ENCODE data around the gene L3MBTL4. TPM values are rescaled to one million over a fixed set of nuclear protein-coding genes. Genes with fewer than 3 reads are reported as not detected.

L3MBTL4 gene
- polyA plus RNA-seq, 1 of the 3 experiments (the other 2 are of a cell fraction) = 0.02 TPM

DNA sequence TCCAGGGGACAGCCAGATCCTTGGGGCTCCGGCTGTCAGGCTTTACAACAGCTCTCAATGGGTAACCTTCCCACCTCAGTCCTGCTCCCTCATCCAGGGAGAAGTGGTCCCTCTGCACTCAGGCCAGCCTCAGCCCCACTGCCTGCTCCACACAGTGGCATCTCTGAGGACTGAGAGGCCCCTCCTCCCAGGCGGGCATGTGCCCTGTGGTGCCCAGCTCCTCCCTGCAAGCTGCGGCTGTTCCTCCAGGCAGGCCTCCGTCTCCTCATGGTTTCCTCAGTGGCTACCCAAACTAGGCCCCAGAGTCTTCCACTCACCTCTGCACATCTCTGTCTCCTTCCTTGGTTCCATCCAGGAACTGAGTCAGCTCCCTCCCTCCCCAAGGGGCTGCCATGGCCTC is 437.7 kb downstream of the L3MBTL4 start (continued):
- no peak for TF ChIP-seq MAX (IDR thresholded peaks at IDR 0.05; ENCODE audit: low read depth)

DNA sequence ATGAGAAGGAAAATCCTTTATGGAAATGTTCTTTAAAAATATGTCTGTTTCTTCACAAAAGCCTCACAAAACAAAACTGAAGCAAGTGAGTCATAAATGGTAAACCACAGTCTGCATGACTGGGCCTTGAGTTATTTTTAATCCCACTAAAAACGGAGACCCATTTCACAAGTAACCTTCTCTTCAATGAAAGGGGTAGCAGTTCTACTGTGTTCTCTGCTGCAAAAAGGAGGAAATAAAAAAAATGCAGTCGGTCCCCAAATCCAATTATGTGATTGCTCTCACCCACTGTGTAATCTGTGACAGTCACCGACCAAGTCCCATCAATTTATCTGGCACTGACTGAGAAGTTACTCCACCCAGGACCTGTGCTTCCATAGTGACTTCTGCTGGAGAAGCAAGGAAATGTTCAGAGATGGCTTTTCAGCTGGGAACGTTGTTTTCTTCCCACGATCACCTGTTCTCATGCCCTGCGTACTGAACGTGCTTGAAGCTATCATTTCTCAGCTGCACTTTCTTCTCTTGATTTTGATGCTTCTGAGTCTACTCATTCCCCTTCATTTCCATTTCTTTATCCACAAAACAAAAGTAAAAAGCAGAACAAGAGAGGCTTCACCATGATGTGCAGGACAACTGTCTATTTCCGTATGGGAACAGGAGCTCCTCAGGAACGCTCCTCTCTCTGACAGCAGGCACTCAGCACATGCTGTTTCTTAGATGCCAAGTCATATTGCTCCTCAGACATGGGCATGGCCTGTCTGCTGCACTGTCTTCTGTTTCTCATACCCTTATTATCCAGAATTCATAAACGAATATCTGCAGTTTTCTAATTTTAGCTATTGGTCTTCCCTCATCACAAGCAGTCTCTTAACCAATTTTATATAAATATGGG is 439.4 kb downstream of the L3MBTL4 start:
- Histone ChIP-seq H3K4me2 (peak overlapping the region; percentile 28; the same call in 1 of the 2 replicates), H3K27me3 (ENCODE audit: insufficient read depth) (no peaks in the 10 kb centered on the region), H3K27ac (ENCODE audit: low read depth in 2 of 2, low read length in 1 of 2) (no peak overlapping the region), H3K9ac (no peak overlapping the region), H3K9me2 (no peaks in the 10 kb centered on the region), H3K4me3 (ENCODE audit: low read depth in 2 of 2, low read length in 1 of 2) (no peak overlapping the region), H2AFZ (ENCODE audit: low read depth) (0 out of 2 replicates have a peak overlapping the region, but pooled peaks have one; percentile 33), H3K36me3 (replicated peaks in 1 of 2; ENCODE audit: control insufficient read depth in 1 of 2, insufficient read depth in 2 of 2, low read length in 1 of 2) (no peaks in the 10 kb centered on the region), H3F3A (replicated peaks; ENCODE audit: insufficient read depth) (no peaks in the 10 kb centered on the region), H3K79me2 (ENCODE audit: insufficient read depth) (no peaks in the 10 kb centered on the region), H4K20me1 (ENCODE audit: insufficient read depth) (no peaks in the 10 kb centered on the region), H3K4me1 (ENCODE audit: control insufficient read depth in 1 of 2, insufficient read depth in 2 of 2, low read depth in 1 of 2, low read length in 1 of 2) (peaks cover 3 to 8% of the 10 kb centered on the region in 2 experiments; a peak in 2 of 4 replicates), H3K9me3 (no peaks in the 10 kb centered on the region)
- POLR2A ChIA-PET = no interaction called here
- CTCF ChIA-PET = interaction anchor here (0.6 to 1.1 kb wide), 2 partner anchors 15 to 553 kb away, joined by 3 read pairs; no protein-coding TSS in a partner anchor
- 48% methylated on average over 10 of the region's 10 CpGs for WGBS (ENCODE audit: low lambda C conversion rate)
- DNase-seq = no peak
- TF ChIP-seq FOXM1 (IDR thresholded peaks at IDR 0.05; ENCODE audit: low read depth) (no peak), FOSL2 (IDR thresholded peaks at IDR 0.05; ENCODE audit: borderline replicate concordance, low read depth) (peak; percentile 27; the same call in 1 of the 2 replicates)

DNA sequence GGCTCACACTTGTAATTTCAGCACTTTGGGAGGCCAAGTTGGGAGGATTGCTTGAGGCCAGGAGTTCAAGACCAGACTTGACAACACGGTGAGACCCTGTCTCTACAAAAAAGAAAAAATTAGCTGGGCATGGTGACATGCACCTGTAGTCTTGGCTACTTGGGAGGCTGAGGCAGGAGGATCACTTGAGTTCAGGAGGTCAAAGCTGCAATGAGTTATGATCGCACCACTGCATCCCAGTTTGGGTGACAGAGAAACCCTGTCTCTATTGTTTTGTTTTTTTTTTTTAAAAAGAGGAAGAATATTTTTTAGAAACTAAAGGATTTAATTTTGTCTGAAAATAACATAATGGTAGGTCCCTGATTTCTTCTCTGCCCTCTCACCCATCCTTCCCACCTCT is 440.0 kb downstream of the L3MBTL4 start:
- H4K20me1 ChIP-seq (ENCODE audit: insufficient read depth) = no peaks in the 10 kb centered on the region
- no peaks in the 10 kb centered on the region for H3K79me2 ChIP-seq (ENCODE audit: insufficient read depth)
- no peaks in the 10 kb centered on the region for H3K27me3 ChIP-seq (ENCODE audit: insufficient read depth)
- 82% methylated on average over 2 of the region's 2 CpGs for WGBS (ENCODE audit: low lambda C conversion rate)
- H3K4me1 ChIP-seq (ENCODE audit: control insufficient read depth in 1 of 2, insufficient read depth in 2 of 2, low read depth in 1 of 2, low read length in 1 of 2) = peaks cover 5 to 8% of the 10 kb centered on the region in 2 experiments; a peak in 2 of 4 replicates
- H3K9me2 ChIP-seq = no peaks in the 10 kb centered on the region
- TF ChIP-seq SIN3A (IDR thresholded peaks at IDR 0.05; ENCODE audit: borderline replicate concordance, low read depth, low read length) (no peak), TEAD4 (IDR thresholded peaks at IDR 0.05; ENCODE audit: borderline replicate concordance, insufficient read depth) (no peak), FOXM1 (IDR thresholded peaks at IDR 0.05; ENCODE audit: low read depth) (no peak), NRF1 (IDR thresholded peaks at IDR 0.05; ENCODE audit: low read depth, low read length) (no peak), GABPA (IDR thresholded peaks at IDR 0.05; ENCODE audit: low read depth) (no peak), MXI1 (IDR thresholded peaks at IDR 0.05; ENCODE audit: low read depth, low read length) (no peak), EP300 (IDR thresholded peaks at IDR 0.05; ENCODE audit: borderline replicate concordance in 1 of 2, low read depth in 1 of 2, low read length in 1 of 2) (no peak), FOSL2 (IDR thresholded peaks at IDR 0.05; ENCODE audit: borderline replicate concordance, low read depth) (no peak)
- H3K4me3 ChIP-seq (ENCODE audit: low read depth in 2 of 2, low read length in 1 of 2) = no peak overlapping the region
- H3K9ac ChIP-seq = no peak overlapping the region
- H3K27ac ChIP-seq (ENCODE audit: low read depth in 2 of 2, low read length in 1 of 2) = no peak overlapping the region
- no peaks in the 10 kb centered on the region for H3K36me3 ChIP-seq (replicated peaks in 1 of 2; ENCODE audit: control insufficient read depth in 1 of 2, insufficient read depth in 2 of 2, low read length in 1 of 2)
- H2AFZ ChIP-seq (ENCODE audit: low read depth) = no peak overlapping the region
- DNase-seq = no peak
- peak overlapping the region; percentile 28; the same call in 1 of the 2 replicates for H3K4me2 ChIP-seq
- ChIA-PET POLR2A (no interaction called here), CTCF (interaction anchor here (1.1 kb wide), 1 partner anchor 14 kb away, joined by 3 read pairs; no protein-coding TSS in a partner anchor)
- no peaks in the 10 kb centered on the region for H3K9me3 ChIP-seq
- H3F3A ChIP-seq (replicated peaks; ENCODE audit: insufficient read depth) = no peaks in the 10 kb centered on the region

Data from SK-N-SH (cell line).